Fibroblast of pulmonary artery (primary cell): ENCODE results near the gene RBM38.

Source experiments
- DNase-seq: peaks from one replicate; pipeline ENCODE4 v3.0.0-alpha.2; 2010; ENCODE audit warnings: low read depth
- H3K4me3 ChIP-seq: replicated peaks from 2 replicates; pipeline ENCODE4 v1.5.1; 2011; ENCODE audit warnings: low read depth, mild to moderate bottlenecking, control low read depth, low read length, moderate library complexity
- CTCF ChIP-seq: IDR thresholded peaks from 2 replicates; pipeline ENCODE4 v1.5.1; 2011; ENCODE audit warnings: mild to moderate bottlenecking, control low read depth, low read length, inconsistent platforms; ENCODE audit errors: missing control alignments

The RBM38 gene

GRCh38 chr20:57404419-57405072 lies 13.3 kb downstream of the RBM38 start:
- no peak for DNase-seq
- TF ChIP-seq CTCF = no peak
- no peak overlapping the region for H3K4me3 ChIP-seq

- H3K4me3 ChIP-seq = no peak overlapping the region
- no peak for DNase-seq
- TF ChIP-seq CTCF = no peak
Measured at GRCh38 chr20:57405236-57406016, 14.2 kb downstream of the RBM38 start.

- no peak for DNase-seq
- TF ChIP-seq CTCF = no peak
- H3K4me3 ChIP-seq = no peak overlapping the region
Measured at GRCh38 chr20:57407541-57407956, 16.4 kb downstream of the RBM38 start.

- H3K4me3 ChIP-seq = no peak overlapping the region
- TF ChIP-seq CTCF = no peak
- no peak for DNase-seq
Measured at GRCh38 chr20:57408131-57408530, 16.9 kb downstream of the RBM38 start.

GRCh38 chr20:57408536-57409233 lies 17.5 kb downstream of the RBM38 start:
- H3K4me3 ChIP-seq = no peak overlapping the region
- no peak for TF ChIP-seq CTCF
- DNase-seq = no peak

- no peak overlapping the region for H3K4me3 ChIP-seq
- no peak for DNase-seq
- TF ChIP-seq CTCF = no peak
Measured at GRCh38 chr20:57409316-57409671, 18.1 kb downstream of the RBM38 start.
